Measurements from ENCODE around the gene C10orf120.

GRCh38 chr10:122665329-122665860 lies 34.3 kb downstream of the C10orf120 start:
- TF ChIP-seq CTCF (IDR thresholded peaks at IDR 0.05; ENCODE audit: extremely low read depth in 1 of 2, insufficient read depth in 1 of 2, low read depth in 1 of 2, low read length in 2 of 2) = no peak
- no peak for TF ChIP-seq JUN (IDR thresholded peaks at IDR 0.05; ENCODE audit: borderline replicate concordance, insufficient read depth, insufficient read length, low read depth)
- TF ChIP-seq MAX (IDR thresholded peaks at IDR 0.05; ENCODE audit: insufficient read depth, insufficient read length) = no peak
- TF ChIP-seq FOS (IDR thresholded peaks at IDR 0.05; ENCODE audit: borderline replicate concordance, insufficient read depth, low read length) = no peak
- no peak for TF ChIP-seq GATA2 (IDR thresholded peaks at IDR 0.05; ENCODE audit: insufficient read depth, insufficient read length, low read depth, low read length)
- TF ChIP-seq POLR2A (IDR thresholded peaks at IDR 0.05; ENCODE audit: low read depth, low read length) = no peak
- TF ChIP-seq POLR2AphosphoS5 (IDR thresholded peaks at IDR 0.05; ENCODE audit: insufficient read depth, low read depth, low read length) = no peak
- TF ChIP-seq EZH2 (IDR thresholded peaks at IDR 0.05; ENCODE audit: borderline replicate concordance, low read depth, low read length, severe bottlenecking) = no peak
- TF ChIP-seq MYC (IDR thresholded peaks at IDR 0.05; ENCODE audit: low read depth, low read length) = no peak
